Measurements from ENCODE around the gene LRRN1.

GRCh38 chr3:3806092-3806491 lies 6.9 kb downstream of the LRRN1 start:
- TF ChIP-seq ZKSCAN3 (CRISPR knock-in tag; IDR thresholded peaks at IDR 0.05) = no peak
- TF ChIP-seq MXI1 (IDR thresholded peaks at IDR 0.05; ENCODE audit: low read depth, low read length) = no peak
- TF ChIP-seq CTCF (IDR thresholded peaks at IDR 0.05 in 2 of 3, conservative IDR thresholded peaks at IDR 0.05 in 1 of 3; ENCODE audit: insufficient read depth in 2 of 3, low read depth in 1 of 3, low read length in 3 of 3) = no peak
- TF ChIP-seq ZNF12 (CRISPR knock-in tag; IDR thresholded peaks at IDR 0.05) = no peak
- TF ChIP-seq MEF2A (IDR thresholded peaks at IDR 0.05; ENCODE audit: control insufficient read depth, low read depth, low read length) = no peak
- no peak for TF ChIP-seq RBM17 (IDR thresholded peaks at IDR 0.05; ENCODE audit: borderline replicate concordance, low read depth, low read length)
- TF ChIP-seq ETV6 (IDR thresholded peaks at IDR 0.05; ENCODE audit: borderline replicate concordance in 1 of 2, low read depth in 2 of 2, low read length in 1 of 2) = no peak
- no peak for TF ChIP-seq ETV6 (CRISPR knock-in tag; IDR thresholded peaks at IDR 0.05; ENCODE audit: borderline replicate concordance)
- TF ChIP-seq HCFC1 (IDR thresholded peaks at IDR 0.05; ENCODE audit: low read depth, low read length) = no peak
- TF ChIP-seq EP300 (IDR thresholded peaks at IDR 0.05; ENCODE audit: low read length) = no peak
- no peak for TF ChIP-seq POLR2A (conservative IDR thresholded peaks at IDR 0.05)
- no peak for TF ChIP-seq ZNF57 (CRISPR knock-in tag; IDR thresholded peaks at IDR 0.05)
- TF ChIP-seq USF1 (CRISPR knock-in tag; IDR thresholded peaks at IDR 0.05) = no peak
